GM18499 (cell line): ENCODE measurements around the gene SPACA6.

Experiments used
- ATAC-seq: cut with Tn5 transposase; IDR thresholded peaks from one replicate; pipeline ENCODE4 v1.9.1; 2021; ENCODE audit warnings: moderate number of reproducible peaks; ENCODE audit not compliant: insufficient read depth, unreplicated experiment

The SPACA6 gene

GRCh38 chr19:51703575-51704515 lies 10.7 kb downstream of the SPACA6 start:
- ATAC-seq: peak; percentile 57

GRCh38 chr19:51704626-51705025 lies 11.5 kb downstream of the SPACA6 start:
- ATAC-seq: no peak

- ATAC-seq: no peak
Observed at GRCh38 chr19:51706296-51706695, 13.2 kb downstream of the SPACA6 start.

GRCh38 chr19:51706885-51707284 lies 13.8 kb downstream of the SPACA6 start:
- ATAC-seq: no peak

GRCh38 chr19:51708811-51709210 lies 15.7 kb downstream of the SPACA6 start:
- ATAC-seq: no peak

GRCh38 chr19:51709575-51709974 lies 16.4 kb downstream of the SPACA6 start:
- no peak for ATAC-seq

- no peak for ATAC-seq
Observed at GRCh38 chr19:51710163-51710562, 17.0 kb downstream of the SPACA6 start.

GRCh38 chr19:51711702-51712101 lies 18.6 kb downstream of the SPACA6 start:
- no peak for ATAC-seq

- ATAC-seq: no peak
Observed at GRCh38 chr19:51712461-51713081, 19.4 kb downstream of the SPACA6 start.

GRCh38 chr19:51713319-51714285 lies 20.5 kb downstream of the SPACA6 start:
- no peak for ATAC-seq

GRCh38 chr19:51714848-51715247 lies 21.7 kb downstream of the SPACA6 start:
- ATAC-seq: no peak

- ATAC-seq: no peak
Observed at GRCh38 chr19:51715850-51716249, 22.7 kb downstream of the SPACA6 start.

GRCh38 chr19:51716925-51717324 lies 23.8 kb downstream of the SPACA6 start:
- ATAC-seq: no peak

- ATAC-seq: no peak
Observed at GRCh38 chr19:51719251-51719988, 26.3 kb downstream of the SPACA6 start.

GRCh38 chr19:51721905-51722304 lies 28.8 kb downstream of the SPACA6 start:
- no peak for ATAC-seq

GRCh38 chr19:51722492-51722891 lies 29.4 kb downstream of the SPACA6 start:
- ATAC-seq: no peak

GRCh38 chr19:51724543-51724942 lies 31.4 kb downstream of the SPACA6 start:
- ATAC-seq: no peak

GRCh38 chr19:51726049-51726448 lies 32.9 kb downstream of the SPACA6 start:
- no peak for ATAC-seq

GRCh38 chr19:51727349-51727880 lies 34.3 kb downstream of the SPACA6 start:
- no peak for ATAC-seq

- ATAC-seq: no peak
Observed at GRCh38 chr19:51729781-51730180, 36.7 kb downstream of the SPACA6 start.
